ENCODE measurements around the gene SNN. TPM values are rescaled to one million over a fixed set of nuclear protein-coding genes. Genes with fewer than 3 reads are reported as not detected.

Gene SNN
- total and polyA plus RNA-seq, 2 experiments from 2014 or later: 5.4 to 5.9 TPM

DNA sequence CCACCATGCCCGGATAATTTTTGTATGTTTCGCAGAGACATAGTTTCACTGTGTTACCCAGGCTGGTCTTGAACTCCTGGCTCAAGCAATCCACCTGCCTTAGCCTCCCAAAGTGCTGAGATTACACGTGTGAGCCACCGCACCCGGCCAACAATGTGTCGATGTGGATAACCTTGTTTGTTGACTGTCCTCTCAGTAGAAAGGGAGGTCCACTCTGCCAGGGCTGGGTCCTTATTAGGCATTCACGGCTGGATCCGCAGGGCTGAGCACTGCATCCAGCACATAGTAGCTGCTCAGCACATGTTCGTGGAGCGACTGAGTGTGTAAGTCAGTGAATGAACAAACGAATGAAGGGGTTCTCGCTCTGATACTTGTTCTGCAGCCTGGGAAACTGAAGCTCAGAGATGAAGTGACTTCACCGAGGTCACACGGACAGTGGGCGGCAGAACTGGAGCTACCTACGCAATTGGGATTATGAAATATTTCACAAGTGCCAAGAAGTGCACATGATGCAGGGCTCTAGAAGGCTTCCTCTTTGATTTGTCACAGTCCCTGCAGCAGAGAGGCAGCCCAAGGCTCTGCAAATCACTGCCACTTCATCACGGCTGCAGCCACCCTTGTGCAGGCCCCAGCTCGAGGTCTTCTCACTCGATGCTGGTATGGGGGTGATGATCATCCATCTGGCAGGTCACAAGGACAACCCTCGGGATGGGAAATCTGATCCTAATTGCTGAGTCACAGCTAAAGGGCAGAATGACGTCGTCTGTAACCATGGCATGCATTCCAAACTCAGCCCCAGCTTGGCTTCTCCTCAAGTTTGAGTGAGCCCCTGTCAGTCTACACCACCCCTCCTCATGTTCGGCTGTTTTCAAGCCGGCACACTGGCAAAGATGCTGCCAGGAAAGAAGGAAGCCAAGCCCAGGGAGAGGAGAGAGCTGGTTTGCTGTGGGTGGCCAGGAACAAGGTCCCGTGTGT lies 28.0 kb upstream of the SNN start:
- Histone ChIP-seq H3K4me3 (peak overlapping the region; percentile 42), H3K27me3 (replicated peaks; ENCODE audit: insufficient read depth) (no peaks in the 10 kb centered on the region), H3K4me1 (ENCODE audit: insufficient read depth) (peaks cover 14% of the 10 kb centered on the region), H3K9me3 (ENCODE audit: low read depth) (no peaks in the 10 kb centered on the region), H4K20me1 (ENCODE audit: insufficient read depth) (no peaks in the 10 kb centered on the region), H3K9ac (peak overlapping the region; percentile 87), H2AFZ (peak overlapping the region; percentile 19; the same call in 1 of the 2 replicates), H3K27ac (peak overlapping the region; percentile 98), H3F3A (ENCODE audit: insufficient read depth) (peaks cover 14% of the 10 kb centered on the region), H3K36me3 (ENCODE audit: low read depth) (no peaks in the 10 kb centered on the region), H3K9me2 (ENCODE audit: insufficient read depth) (no peaks in the 10 kb centered on the region), H3K79me2 (ENCODE audit: insufficient read depth) (no peaks in the 10 kb centered on the region), H3K4me2 (ENCODE audit: unreplicated experiment) (peak overlapping the region; percentile 68)
- in situ Hi-C loops (cut with MboI): loop anchor here (10.0 kb wide), 1 partner anchor 115 kb away; a partner anchor contains a TSS
- 22 to 23% methylated on average over 25 of the region's 25 CpGs for WGBS, 2 experiments (ENCODE audit: low coverage in 1 of 2, low lambda C conversion rate in 2 of 2, missing lambda C conversion rate in 2 of 2)
- TF ChIP-seq EZH2 (IDR thresholded peaks at IDR 0.05; ENCODE audit: insufficient read depth, poor library complexity, severe bottlenecking): no peak
- no peak for TF ChIP-seq EZH2phosphoT487 (IDR thresholded peaks at IDR 0.05; ENCODE audit: insufficient read depth, low read depth)
- DNase-seq: peak; percentile 99

DNA sequence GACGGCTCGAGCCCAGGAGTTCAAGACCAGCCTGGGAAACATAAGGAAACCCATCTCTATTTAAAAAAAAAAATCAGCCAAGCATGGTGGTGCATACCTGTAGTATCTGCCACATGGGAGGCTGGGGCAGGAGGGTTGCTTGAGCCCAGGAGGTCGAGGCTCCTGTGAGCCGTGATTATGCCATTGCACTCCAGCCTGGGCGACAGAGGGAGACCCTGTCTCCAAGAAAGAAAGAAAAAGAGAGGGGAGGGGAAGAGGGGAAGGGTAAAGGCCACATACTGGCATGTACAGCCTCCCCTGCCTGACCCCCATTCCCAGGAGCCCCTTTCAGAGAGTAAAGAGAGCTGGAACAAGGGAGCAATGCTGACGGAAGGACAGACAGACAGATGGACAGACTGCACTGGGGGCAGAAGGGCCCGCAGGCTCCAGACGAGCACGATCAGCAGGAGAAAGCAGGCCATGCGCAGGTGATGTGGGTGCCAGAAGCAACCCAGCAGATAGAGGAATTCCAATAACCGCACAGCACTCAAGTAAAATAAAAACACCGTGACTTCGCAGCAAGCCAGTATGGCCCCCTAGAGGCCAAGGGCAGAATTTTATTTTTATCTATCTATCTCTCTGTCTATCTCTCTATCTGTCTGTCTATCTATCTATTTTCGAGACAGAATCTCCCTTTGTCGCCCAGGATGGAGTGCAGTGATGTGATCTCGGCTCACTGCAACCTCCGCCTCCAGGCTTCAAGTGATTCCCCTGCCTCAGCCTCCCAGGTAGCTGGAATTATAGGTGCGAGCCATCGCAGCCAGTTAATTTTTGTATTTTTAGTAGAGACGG lies 27.1 kb upstream of the SNN start:
- no peaks in the 10 kb centered on the region for H3K36me3 ChIP-seq (ENCODE audit: low read depth)
- H4K20me1 ChIP-seq (ENCODE audit: insufficient read depth): no peaks in the 10 kb centered on the region
- in situ Hi-C loops (cut with MboI): loop anchor here (10.0 kb wide), 1 partner anchor 116 kb away; a partner anchor contains a TSS
- H3K27me3 ChIP-seq (replicated peaks; ENCODE audit: insufficient read depth): no peaks in the 10 kb centered on the region
- peaks cover 14% of the 10 kb centered on the region for H3F3A ChIP-seq (ENCODE audit: insufficient read depth)
- peaks cover 14% of the 10 kb centered on the region for H3K4me1 ChIP-seq (ENCODE audit: insufficient read depth)
- peak; percentile 87 for DNase-seq
- H3K27ac ChIP-seq: peak overlapping the region; percentile 98
- H3K9me2 ChIP-seq (ENCODE audit: insufficient read depth): no peaks in the 10 kb centered on the region
- H3K4me3 ChIP-seq: peak overlapping the region; percentile 17
- H3K9ac ChIP-seq: peak overlapping the region; percentile 87
- H3K9me3 ChIP-seq (ENCODE audit: low read depth): no peaks in the 10 kb centered on the region
- TF ChIP-seq EZH2 (IDR thresholded peaks at IDR 0.05; ENCODE audit: insufficient read depth, poor library complexity, severe bottlenecking): no peak
- no peak for TF ChIP-seq EZH2phosphoT487 (IDR thresholded peaks at IDR 0.05; ENCODE audit: insufficient read depth, low read depth)
- 27 to 29% methylated on average over 20 of the region's 20 CpGs for WGBS, 2 experiments (ENCODE audit: low coverage in 1 of 2, low lambda C conversion rate in 2 of 2, missing lambda C conversion rate in 2 of 2)
- peak overlapping the region; percentile 21; the same call in 1 of the 2 replicates for H2AFZ ChIP-seq
- H3K4me2 ChIP-seq (ENCODE audit: unreplicated experiment): peak overlapping the region; percentile 30
- no peaks in the 10 kb centered on the region for H3K79me2 ChIP-seq (ENCODE audit: insufficient read depth)

DNA sequence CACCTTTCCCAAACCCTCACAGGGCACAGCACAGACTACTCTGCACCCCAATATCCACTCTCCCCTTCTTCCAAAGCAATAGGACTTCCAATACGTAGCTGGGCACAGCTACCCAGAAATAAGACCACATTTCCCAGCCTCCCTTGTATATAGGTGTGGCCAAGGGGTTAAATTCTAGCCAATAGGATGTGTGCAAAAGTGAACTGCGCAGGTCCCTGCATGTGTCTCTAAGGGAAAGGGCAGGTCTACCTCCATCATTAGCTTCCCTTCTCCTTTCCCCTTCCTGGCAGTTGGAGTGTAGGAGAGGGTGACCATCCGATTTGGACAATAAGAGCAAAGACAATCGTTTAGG lies 25.5 kb upstream of the SNN start:
- Histone ChIP-seq H3K27ac (no peak overlapping the region), H2AFZ (no peak overlapping the region), H3K9me2 (ENCODE audit: insufficient read depth) (no peaks in the 10 kb centered on the region), H3K9ac (no peak overlapping the region), H3K4me2 (ENCODE audit: unreplicated experiment) (no peak overlapping the region), H3K4me1 (ENCODE audit: insufficient read depth) (peaks cover 14% of the 10 kb centered on the region), H3K79me2 (ENCODE audit: insufficient read depth) (no peaks in the 10 kb centered on the region), H3K9me3 (ENCODE audit: low read depth) (no peaks in the 10 kb centered on the region), H3F3A (ENCODE audit: insufficient read depth) (peaks cover 14% of the 10 kb centered on the region), H3K4me3 (no peak overlapping the region), H4K20me1 (ENCODE audit: insufficient read depth) (no peaks in the 10 kb centered on the region), H3K27me3 (replicated peaks; ENCODE audit: insufficient read depth) (no peaks in the 10 kb centered on the region), H3K36me3 (ENCODE audit: low read depth) (no peaks in the 10 kb centered on the region)
- 55 to 57% methylated on average over 4 of the region's 4 CpGs for WGBS, 2 experiments (ENCODE audit: low coverage in 1 of 2, low lambda C conversion rate in 2 of 2, missing lambda C conversion rate in 2 of 2)
- no peak for DNase-seq
- TF ChIP-seq EZH2 (IDR thresholded peaks at IDR 0.05; ENCODE audit: insufficient read depth, poor library complexity, severe bottlenecking) (no peak), EZH2phosphoT487 (IDR thresholded peaks at IDR 0.05; ENCODE audit: insufficient read depth, low read depth) (no peak)
- in situ Hi-C loops (cut with MboI): loop anchor here (10.0 kb wide), 1 partner anchor 118 kb away; a partner anchor contains a TSS

DNA sequence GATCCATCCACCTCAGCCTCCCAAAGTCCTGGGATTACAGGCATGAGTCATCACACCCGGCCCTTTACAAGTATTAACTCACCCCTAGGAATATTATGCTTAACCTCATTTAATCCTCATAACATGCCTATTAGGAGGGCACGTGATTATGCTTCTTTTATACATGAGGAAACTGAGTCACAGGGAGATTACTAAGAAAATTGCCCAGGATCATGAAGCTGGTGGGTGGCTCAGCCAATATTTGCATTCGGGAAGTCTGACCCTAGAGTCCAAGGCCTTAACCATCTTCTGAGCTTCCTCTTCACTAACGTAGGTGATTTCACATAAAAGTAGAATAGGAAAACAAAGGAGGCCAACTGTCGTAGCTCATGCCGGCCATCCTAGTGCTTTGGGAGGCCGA lies 19.0 kb upstream of the SNN start:
- Histone ChIP-seq H3K9ac (no peak overlapping the region), H3K79me2 (ENCODE audit: insufficient read depth) (no peaks in the 10 kb centered on the region), H3K9me2 (ENCODE audit: insufficient read depth) (no peaks in the 10 kb centered on the region), H3K9me3 (ENCODE audit: low read depth) (no peaks in the 10 kb centered on the region), H3K4me3 (no peak overlapping the region), H3K4me2 (ENCODE audit: unreplicated experiment) (no peak overlapping the region), H4K20me1 (ENCODE audit: insufficient read depth) (no peaks in the 10 kb centered on the region), H3K27ac (no peak overlapping the region), H3K36me3 (ENCODE audit: low read depth) (no peaks in the 10 kb centered on the region), H3F3A (ENCODE audit: insufficient read depth) (no peaks in the 10 kb centered on the region), H2AFZ (no peak overlapping the region), H3K27me3 (replicated peaks; ENCODE audit: insufficient read depth) (no peaks in the 10 kb centered on the region), H3K4me1 (ENCODE audit: insufficient read depth) (no peaks in the 10 kb centered on the region)
- no peak for TF ChIP-seq EZH2 (IDR thresholded peaks at IDR 0.05; ENCODE audit: insufficient read depth, poor library complexity, severe bottlenecking)
- no peak for TF ChIP-seq EZH2phosphoT487 (IDR thresholded peaks at IDR 0.05; ENCODE audit: insufficient read depth, low read depth)
- DNase-seq: no peak
- in situ Hi-C loops (cut with MboI): loop anchor here (10.0 kb wide), 1 partner anchor 124 kb away; a partner anchor contains a TSS
- WGBS, 2 experiments (ENCODE audit: low coverage in 1 of 2, low lambda C conversion rate in 2 of 2, missing lambda C conversion rate in 2 of 2): 67 to 70% methylated on average over 7 of the region's 7 CpGs

Measured in GM23248 (cell line).